Inferior parietal cortex (tissue), 1 donor: ENCODE results near the gene GBF1.
"Not testable (repeated sequence)": the region's sequence is repeated elsewhere in the genome, so short reads cannot be mapped to it uniquely, and the experiment has no call there.

Source experiments
- DNase-seq: peaks from one replicate; pipeline ENCODE4 v3.0.0-alpha.2; 2016; ENCODE audit errors: extremely low spot score

GBF1 gene

GRCh38 chr10:102245082-102245931 lies at the start of gene GBF1:
TSS of gene GBF1 (plus strand) at chr10:102245532. CDS start at chr10:102258939, 13,407 bp downstream.
- peak; percentile 100 for DNase-seq

- no peak for DNase-seq
These were observed 48.4 kb upstream of the GBF1 start for GRCh38 chr10:102196893-102197292.

GRCh38 chr10:102198027-102198426 lies 47.3 kb upstream of the GBF1 start:
- no peak for DNase-seq

GRCh38 chr10:102200751-102201640 lies 44.3 kb upstream of the GBF1 start:
- no peak for DNase-seq

- DNase-seq, result no peak
These were observed 42.9 kb upstream of the GBF1 start for GRCh38 chr10:102202386-102202785.

GRCh38 chr10:102208311-102209035 lies 36.9 kb upstream of the GBF1 start:
- DNase-seq, result no peak

GRCh38 chr10:102211615-102212299 lies 33.6 kb upstream of the GBF1 start:
- no peak for DNase-seq

- not testable (repeated sequence) for DNase-seq
These were observed 31.7 kb upstream of the GBF1 start for GRCh38 chr10:102213599-102213998.

GRCh38 chr10:102219370-102219769 lies 26.0 kb upstream of the GBF1 start:
- no peak for DNase-seq

GRCh38 chr10:102220612-102221011 lies 24.7 kb upstream of the GBF1 start:
- DNase-seq, result no peak

- no peak for DNase-seq
These were observed 22.5 kb upstream of the GBF1 start for GRCh38 chr10:102222797-102223196.

- peak; percentile 86 for DNase-seq
These were observed 19.4 kb upstream of the GBF1 start, which contains the start of gene ELOVL3 for GRCh38 chr10:102225646-102226541. TSS of gene ELOVL3 (plus strand) at chr10:102226299. CDS start at chr10:102226549, 250 bp downstream.

- no peak for DNase-seq
These were observed 18.8 kb upstream of the GBF1 start for GRCh38 chr10:102226542-102226870.

GRCh38 chr10:102227050-102227449 lies 18.3 kb upstream of the GBF1 start:
- DNase-seq, result no peak

GRCh38 chr10:102229810-102230263 lies 15.5 kb upstream of the GBF1 start:
- peak; percentile 72 for DNase-seq

- no peak for DNase-seq
These were observed 15.0 kb upstream of the GBF1 start for GRCh38 chr10:102230264-102230860.

- no peak for DNase-seq
These were observed 14.4 kb upstream of the GBF1 start for GRCh38 chr10:102230861-102231356.

GRCh38 chr10:102231357-102232318 lies 13.7 kb upstream of the GBF1 start:
- no peak for DNase-seq
